GM12878 (cell line): ENCODE measurements around the gene SLX9. TPM values are rescaled to one million over a fixed set of nuclear protein-coding genes. Genes with fewer than 3 reads are reported as not detected.

Source experiments
- ATAC-seq: fragments of 200-7000 bp; cut with Tn5 transposase; 3 replicates; pipeline ENCODE4 v1.9.1; 2020; ENCODE audit warnings: mild to moderate bottlenecking, moderate library complexity
- BruUV-seq: library from RNA; stranded (reverse); fragments of 400-500 nt; replicated peaks from 2 replicates; lab custom pipeline; 2021; lab: Mats Ljungman, UMichigan
- CTCF ChIA-PET: fragments of 300-600 bp; sonication (Branson Sonifier 250); formaldehyde crosslinking; extraction: SDS; loops from one replicate; lab custom pipeline; 2021; ENCODE audit warnings: inconsistent platforms; lab: Yijun Ruan, JAX
- POLR2A ChIA-PET: fragments of 350-600 bp; formaldehyde crosslinking; extraction: SDS; loops from one replicate; lab custom pipeline; 2021; ENCODE audit warnings: inconsistent platforms; lab: Charles Lee
- RAD21 ChIA-PET: fragments of 300-600 bp; sonication (Branson Sonifier 250); formaldehyde crosslinking; loops from one replicate; lab custom pipeline; 2023; ENCODE audit warnings: antibody characterized with exemption; ENCODE audit not compliant: unreplicated experiment; lab: Charles Lee
- SMC1A ChIA-PET: fragments of 300-600 bp; sonication (Branson Sonifier 250); formaldehyde crosslinking; loops from one replicate; lab custom pipeline; 2023; ENCODE audit not compliant: unreplicated experiment, uncharacterized antibody; lab: Charles Lee
- DNase-seq: peaks from one replicate; pipeline ENCODE4 v3.0.0-alpha.2; 2011; ENCODE audit warnings: low read depth, low spot score
- FAIRE-seq: peaks from 3 replicates; lab custom pipeline; 2011; peaks lifted over from hg19 to GRCh38; lab: Jason Lieb, UNC
- H2AFZ ChIP-seq: 2 replicates; pipeline ENCODE4 v1.6.0; 2011; ENCODE audit warnings: low read depth, low read length, control low read depth; ENCODE audit not compliant: control insufficient read depth
- H3K27ac ChIP-seq: 2 replicates; pipeline ENCODE4 v1.5.1; 2011; ENCODE audit warnings: control low read depth; ENCODE audit not compliant: control insufficient read depth, insufficient read depth
- H3K27me3 ChIP-seq, 2 experiments: replicated peaks in 1 of 2; 2 replicates each; pipeline versions ENCODE4 v1.6.0 to v1.6.1; 2011; ENCODE audit warnings: low read length in 1 of 2; ENCODE audit not compliant: control insufficient read depth in 2 of 2, insufficient read depth in 2 of 2
- H3K36me3 ChIP-seq, 2 experiments: 2 replicates each; pipeline ENCODE4 v1.5.1; 2011; ENCODE audit warnings: low read length in 1 of 2; ENCODE audit not compliant: control insufficient read depth in 2 of 2, insufficient read depth in 2 of 2
- H3K4me1 ChIP-seq: 2 replicates; pipeline ENCODE4 v1.6.1; 2011; ENCODE audit warnings: mild to moderate bottlenecking, low read length, moderate library complexity, mixed read lengths; ENCODE audit not compliant: control insufficient read depth, insufficient read depth
- H3K4me2 ChIP-seq: 2 replicates; pipeline ENCODE4 v1.6.0; 2011; ENCODE audit warnings: control low read depth; ENCODE audit not compliant: control insufficient read depth, insufficient read depth
- H3K4me3 ChIP-seq: fragments of 200-600 bp; sonication (generic); 2 replicates; pipeline ENCODE4 v1.5.1; 2016
- H3K79me2 ChIP-seq: 2 replicates; pipeline ENCODE4 v1.6.0; 2011; ENCODE audit warnings: low read length; ENCODE audit not compliant: control insufficient read depth, insufficient read depth
- H3K9ac ChIP-seq: 2 replicates; pipeline ENCODE4 v1.8.0; 2011; ENCODE audit warnings: low read length, control low read depth, mixed read lengths; ENCODE audit not compliant: control insufficient read depth, insufficient read depth
- H3K9me3 ChIP-seq: replicated peaks from 3 replicates; pipeline ENCODE4 v1.5.1; 2011; ENCODE audit warnings: mild to moderate bottlenecking, low read length; ENCODE audit not compliant: control insufficient read depth, insufficient read depth
- H4K20me1 ChIP-seq: 2 replicates; pipeline ENCODE4 v1.6.0; 2011; ENCODE audit not compliant: control insufficient read depth, insufficient read depth
- KLF5 ChIP-seq: fragments of 450-650 bp; IDR thresholded peaks from 2 replicates; pipeline ENCODE4 v1.6.1; 2014; ENCODE audit warnings: mild to moderate bottlenecking; ENCODE audit not compliant: partially characterized antibody
- MAX ChIP-seq: IDR thresholded peaks from 2 replicates; pipeline ENCODE4 v1.6.1; 2012; ENCODE audit warnings: low read depth, low read length, improper control_type of control experiment
- MEF2A ChIP-seq: IDR thresholded peaks from 2 replicates; pipeline ENCODE4 v1.6.1; 2011; ENCODE audit warnings: low read depth, mild to moderate bottlenecking, low read length, moderate library complexity; ENCODE audit not compliant: insufficient read depth
- MEF2B ChIP-seq: fragments of 450-650 bp; IDR thresholded peaks from 2 replicates; pipeline ENCODE4 v1.6.1; 2018; ENCODE audit warnings: mild to moderate bottlenecking, moderate library complexity; ENCODE audit not compliant: partially characterized antibody, poor library complexity, severe bottlenecking
- MTA2 ChIP-seq: fragments of 450-650 bp; IDR thresholded peaks from 2 replicates; pipeline ENCODE4 v1.6.1; 2016; ENCODE audit warnings: low read depth, mild to moderate bottlenecking, moderate library complexity
- SREBF2 ChIP-seq: IDR thresholded peaks from 2 replicates; pipeline ENCODE4 v1.6.1; 2012; ENCODE audit warnings: mild to moderate bottlenecking, low read length
- TCF12 ChIP-seq: IDR thresholded peaks from 2 replicates; pipeline ENCODE4 v1.6.1; 2011; ENCODE audit warnings: low read depth, mild to moderate bottlenecking, low read length
- TCF7 ChIP-seq: IDR thresholded peaks from 2 replicates; pipeline ENCODE4 v1.6.1; 2014; ENCODE audit warnings: antibody characterized with exemption, borderline replicate concordance
- USF1 ChIP-seq: IDR thresholded peaks from 2 replicates; pipeline ENCODE4 v1.6.1; 2011; ENCODE audit warnings: borderline replicate concordance, low read depth, mild to moderate bottlenecking, moderate library complexity, mixed read lengths, low read length; ENCODE audit not compliant: insufficient read depth; ENCODE audit errors: extremely low read length
- ZBTB40 ChIP-seq: fragments of 450-650 bp; IDR thresholded peaks from 2 replicates; pipeline ENCODE4 v1.6.1; 2016; ENCODE audit warnings: mild to moderate bottlenecking, moderate library complexity, borderline replicate concordance
- WGBS: methylation state at CpG from one replicate; pipeline ENCODE4 v1.1.6; 2016; ENCODE audit warnings: low lambda C conversion rate; ENCODE audit not compliant: insufficient replicate concordance, insufficient coverage; ENCODE audit errors: missing lambda C conversion rate; 5-methylcytosine and 5-hydroxymethylcytosine counted together
- in situ Hi-C: fragments of 300-500 bp; cut with MboI; formaldehyde crosslinking; loops from 9 replicates; pipeline ENCODE4 v1.14.3; 2018; ENCODE audit warnings: mixed read lengths
- intact Hi-C: fragments of 100-400 bp; cut with micrococcal nuclease; formaldehyde crosslinking; loops from one replicate; pipeline ENCODE4 v1.14.2; 2022; ENCODE audit not compliant: unreplicated experiment
- polyA plus RNA-seq, 11 experiments: library from polyadenylated mRNA; depleted of rRNA in 4 of 11; unstranded in 6 of 11; stranded (reverse) in 5 of 11; fragments of >200 nt; fragmentation: Nextera tagmentation in 4 of 11; fragmentation: Illumina TruSeq in 1 of 11; extraction: Ambion mirVana in 4 of 11; extraction: Trizol in 1 of 11; gene quantifications; 1 replicate in 1 of 11; 2 replicates in 10 of 11; pipeline versions ENCODE4 v1.2.1 to v1.2.3, GENCODE V29; 2011 to 2016; ENCODE audit warnings: inconsistent platforms in 2 of 11, missing spikeins in 2 of 11, low read depth in 1 of 11
- total RNA-seq, 4 experiments: library from RNA; depleted of rRNA in 3 of 4; stranded (reverse); fragments of >200 nt in 3 of 4; fragmentation: Illumina TruSeq in 1 of 4; extraction: Trizol in 1 of 4; gene quantifications; 2 replicates each; pipeline versions ENCODE4 v1.2.1 to v1.2.3, GENCODE V29; 2013 to 2021

SLX9 gene
- total and polyA plus RNA-seq, 10 of the 15 experiments (the other 5 are each of a cell fraction or from before 2014, with no cell fraction given) = 0.69 to 81.3 (median 33.9) TPM

- no peak for ATAC-seq
Observed at GRCh38 chr21:45016406-45017038, 76.7 kb downstream of the SLX9 start.

GRCh38 chr21:45017039-45017960, 77.5 kb downstream of the SLX9 start:
- Histone ChIP-seq H3K4me3 (no peak overlapping the region), H2AFZ (no peak overlapping the region), H3K9ac (no peak overlapping the region), H3K27ac (no peak overlapping the region), H3K4me1 (no peaks in the 10 kb centered on the region), H3K9me3 (no peaks in the 10 kb centered on the region; the same call in 2 of the 3 replicates), H3K79me2 (no peaks in the 10 kb centered on the region), H3K4me2 (no peak overlapping the region), H3K36me3 (no peaks in the 10 kb centered on the region), H4K20me1 (no peaks in the 10 kb centered on the region), H3K27me3 (peaks cover 0 to 3% of the 10 kb centered on the region in 2 experiments; a peak in 2 of 4 replicates)
- in situ Hi-C loops (no loop called here), intact Hi-C loops (no loop called here)
- no peak for ATAC-seq
- ChIA-PET SMC1A (no interaction called here), CTCF (interaction anchor here (3.9 kb wide), 1 partner anchor 120 kb away, joined by 14 read pairs; no protein-coding TSS in a partner anchor), POLR2A (no interaction called here), RAD21 (no interaction called here)
- no peak for FAIRE-seq
- 55% methylated on average over 15 of the region's 15 CpGs for WGBS
- DNase-seq = no peak
- no TSS peak for BruUV-seq
- TF ChIP-seq MEF2A (no peak), MAX (no peak), TCF7 (no peak), USF1 (no peak), ZBTB40 (no peak), MEF2B (no peak), SREBF2 (no peak)

More at GRCh38 chr21:45016406-45017038, 76.7 kb downstream of the SLX9 start:
- Histone ChIP-seq H3K36me3 (no peaks in the 10 kb centered on the region), H3K4me3 (no peak overlapping the region), H4K20me1 (no peaks in the 10 kb centered on the region), H3K4me2 (no peak overlapping the region), H2AFZ (no peak overlapping the region), H3K79me2 (no peaks in the 10 kb centered on the region), H3K9me3 (no peaks in the 10 kb centered on the region; the same call in 2 of the 3 replicates), H3K9ac (no peak overlapping the region), H3K4me1 (no peaks in the 10 kb centered on the region), H3K27me3 (peaks cover 0 to 5% of the 10 kb centered on the region in 2 experiments; a peak in 2 of 4 replicates), H3K27ac (no peak overlapping the region)
- no peak for DNase-seq
- TF ChIP-seq TCF12 (no peak), MTA2 (no peak), KLF5 (no peak)
- CTCF ChIA-PET = interaction anchor here (3.9 kb wide), 1 partner anchor 121 kb away, joined by 14 read pairs; no protein-coding TSS in a partner anchor
- intact Hi-C loops = no loop called here
- SMC1A ChIA-PET = interaction anchor here (0.7 kb wide), 1 partner anchor 420 kb away, joined by 3 read pairs; no protein-coding TSS in a partner anchor
- FAIRE-seq = no peak
- in situ Hi-C loops = no loop called here
- WGBS = 39% methylated on average over 15 of the region's 15 CpGs
- POLR2A ChIA-PET = no interaction called here
- RAD21 ChIA-PET = no interaction called here
- BruUV-seq = no TSS peak
